ENCODE results near the gene CAP2. TPM values are rescaled to one million over a fixed set of nuclear protein-coding genes. Genes with fewer than 3 reads are reported as not detected.

The CAP2 gene
- total RNA-seq, 2 donors from 2014 or later = 2.3 to 5.7 TPM

- H3K36me3 ChIP-seq (replicated peaks in 1 of 2; ENCODE audit: insufficient read depth in 1 of 2, low read depth in 2 of 2) = no peaks in the 10 kb centered on the region
- no peaks in the 10 kb centered on the region for H3K4me1 ChIP-seq
- no peaks in the 10 kb centered on the region for H3K9me3 ChIP-seq
- no peak for ATAC-seq
- H3K27ac ChIP-seq = no peak overlapping the region
- intact Hi-C loops (cut with DNase I) = no loop called here
- DNase-seq = no peak
- TF ChIP-seq CTCF (IDR thresholded peaks at IDR 0.05) (no peak), POLR2A (IDR thresholded peaks at IDR 0.05) (no peak)
- H3K4me3 ChIP-seq = no peak overlapping the region
- 69 to 76% methylated on average over 4 of the region's 4 CpGs for WGBS, 2 donors
- H3K27me3 ChIP-seq = no peaks in the 10 kb centered on the region
Observed at GRCh38 chr6:17353440-17354175, 39.8 kb upstream of the CAP2 start.

GRCh38 chr6:17354700-17355403 lies 38.5 kb upstream of the CAP2 start:
- ATAC-seq = no peak
- TF ChIP-seq CTCF (IDR thresholded peaks at IDR 0.05) (no peak), POLR2A (IDR thresholded peaks at IDR 0.05) (no peak)

GRCh38 chr6:17355404-17355774 lies 38.0 kb upstream of the CAP2 start:
- Histone ChIP-seq H3K27me3 (no peaks in the 10 kb centered on the region), H3K9me3 (no peaks in the 10 kb centered on the region), H3K4me1 (no peaks in the 10 kb centered on the region), H3K27ac (no peak overlapping the region), H3K4me3 (no peak overlapping the region), H3K36me3 (replicated peaks in 1 of 2; ENCODE audit: insufficient read depth in 1 of 2, low read depth in 2 of 2) (no peaks in the 10 kb centered on the region)
- WGBS, 2 donors = 68% methylated on average over 2 of the region's 2 CpGs
- DNase-seq = no peak
- no peak for TF ChIP-seq CTCF (IDR thresholded peaks at IDR 0.05)
- no peak for TF ChIP-seq POLR2A (IDR thresholded peaks at IDR 0.05)
- no peak for ATAC-seq
- intact Hi-C loops (cut with DNase I) = no loop called here

More at GRCh38 chr6:17354700-17355403, 38.5 kb upstream of the CAP2 start:
- no peak overlapping the region for H3K4me3 ChIP-seq
- H3K27ac ChIP-seq = no peak overlapping the region
- DNase-seq = no peak
- no peaks in the 10 kb centered on the region for H3K9me3 ChIP-seq
- 46 to 54% methylated on average over 4 of the region's 4 CpGs for WGBS, 2 donors
- intact Hi-C loops (cut with DNase I) = no loop called here
- H3K27me3 ChIP-seq = no peaks in the 10 kb centered on the region
- H3K36me3 ChIP-seq (replicated peaks in 1 of 2; ENCODE audit: insufficient read depth in 1 of 2, low read depth in 2 of 2) = no peaks in the 10 kb centered on the region
- H3K4me1 ChIP-seq = no peaks in the 10 kb centered on the region

- Histone ChIP-seq H3K27ac (no peak overlapping the region), H3K4me1 (no peaks in the 10 kb centered on the region), H3K9me3 (no peaks in the 10 kb centered on the region), H3K27me3 (no peaks in the 10 kb centered on the region), H3K4me3 (no peak overlapping the region), H3K36me3 (replicated peaks in 1 of 2; ENCODE audit: insufficient read depth in 1 of 2, low read depth in 2 of 2) (no peaks in the 10 kb centered on the region)
- DNase-seq (no peak), ATAC-seq (no peak)
- TF ChIP-seq POLR2A (IDR thresholded peaks at IDR 0.05) (no peak), CTCF (IDR thresholded peaks at IDR 0.05) (no peak)
- intact Hi-C loops (cut with DNase I) = no loop called here
Observed at GRCh38 chr6:17358515-17358914, 34.9 kb upstream of the CAP2 start.

Data from body of pancreas (tissue), 4 donors.